Suppressor macrophage (primary cell): Measurements from ENCODE around the gene KLHDC8A.
A peak's percentile ranks its signal among the peaks of the same experiment; 100 is the strongest.
"Not testable (repeated sequence)": the region's sequence is repeated elsewhere in the genome, so short reads cannot be mapped to it uniquely, and the experiment has no call there.

Source experiments
- DNase-seq, 4 experiments: peaks; one replicate each; pipeline ENCODE4 v3.0.0-alpha.2; 2020 to 2022

Gene KLHDC8A

GRCh38 chr1:205371871-205372660 is 15.3 kb upstream of the KLHDC8A start:
- DNase-seq = no peak

GRCh38 chr1:205370780-205371179 is 14.1 kb upstream of the KLHDC8A start:
- DNase-seq = no peak

DNA sequence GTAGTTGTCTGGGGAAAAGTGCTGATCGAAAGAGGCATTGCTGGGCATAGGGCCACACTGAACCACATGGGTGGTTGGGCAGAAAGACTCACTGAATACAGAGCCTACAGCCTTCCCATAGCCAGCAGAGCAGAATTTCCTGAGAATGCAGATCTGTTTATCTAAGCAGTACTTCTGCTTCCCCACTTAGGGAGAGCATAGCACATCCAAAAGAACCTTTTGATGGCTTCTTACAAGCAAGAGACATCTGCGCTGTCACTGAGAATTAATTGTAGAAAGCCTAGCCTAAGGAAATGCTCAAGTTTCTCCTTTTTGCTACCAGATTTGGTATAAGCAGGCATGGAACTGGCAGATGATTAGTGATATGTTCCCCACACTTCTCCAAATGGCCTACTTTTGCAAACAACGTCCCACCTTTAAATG is 13.0 kb upstream of the KLHDC8A start:
- DNase-seq = no peak

- DNase-seq = no peak
These were observed 11.8 kb upstream of the KLHDC8A start for GRCh38 chr1:205368478-205368877.

GRCh38 chr1:205365945-205366463 is 9.3 kb upstream of the KLHDC8A start:
- DNase-seq = no peak

- not testable (repeated sequence) for DNase-seq
These were observed 8.4 kb upstream of the KLHDC8A start for GRCh38 chr1:205365086-205365485.

DNA sequence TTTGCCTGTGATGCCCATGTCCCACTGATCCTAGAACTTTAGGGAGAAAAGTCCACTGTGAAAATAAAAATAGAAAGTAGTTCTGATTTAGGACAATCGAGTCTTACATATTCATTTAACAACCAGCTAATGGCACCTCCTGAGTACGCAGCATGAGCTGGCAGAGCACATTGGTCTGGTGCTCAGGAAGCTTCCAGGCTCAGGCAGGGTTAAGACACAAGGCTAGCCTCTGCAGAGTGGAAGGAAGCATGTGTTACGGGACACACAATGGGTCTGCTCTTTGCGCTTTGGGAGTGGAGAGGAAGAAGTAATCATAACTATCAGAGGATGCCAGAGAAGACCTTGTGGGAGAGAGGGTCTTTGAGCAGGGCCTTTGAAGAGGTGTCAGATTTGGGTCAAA is 4.2 kb upstream of the KLHDC8A start:
- DNase-seq = no peak

- DNase-seq = no peak
These were observed 3.2 kb upstream of the KLHDC8A start for GRCh38 chr1:205359771-205360565.

DNA sequence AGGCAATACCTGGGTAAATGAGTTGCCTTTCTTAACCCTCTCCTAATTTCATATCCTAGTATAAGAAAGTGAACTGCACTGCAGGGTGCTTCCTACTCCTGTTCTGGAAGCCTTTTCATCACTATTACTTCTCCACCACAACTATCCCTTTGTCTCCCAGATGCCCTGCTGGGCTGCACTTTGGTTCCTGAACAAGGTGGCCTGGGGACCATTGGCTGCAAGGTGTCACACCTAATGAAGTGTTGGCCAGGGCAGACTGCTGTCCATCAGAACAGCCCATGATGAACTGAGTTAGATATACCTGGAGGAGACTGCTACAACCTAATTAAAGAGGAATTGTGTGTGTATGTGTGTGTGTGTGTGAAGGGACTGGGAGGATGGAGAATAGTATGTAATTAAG is 1.9 kb upstream of the KLHDC8A start:
- no peak for DNase-seq

- DNase-seq = no peak
These were observed 845 bp upstream of the KLHDC8A start for GRCh38 chr1:205357567-205357966.

DNA sequence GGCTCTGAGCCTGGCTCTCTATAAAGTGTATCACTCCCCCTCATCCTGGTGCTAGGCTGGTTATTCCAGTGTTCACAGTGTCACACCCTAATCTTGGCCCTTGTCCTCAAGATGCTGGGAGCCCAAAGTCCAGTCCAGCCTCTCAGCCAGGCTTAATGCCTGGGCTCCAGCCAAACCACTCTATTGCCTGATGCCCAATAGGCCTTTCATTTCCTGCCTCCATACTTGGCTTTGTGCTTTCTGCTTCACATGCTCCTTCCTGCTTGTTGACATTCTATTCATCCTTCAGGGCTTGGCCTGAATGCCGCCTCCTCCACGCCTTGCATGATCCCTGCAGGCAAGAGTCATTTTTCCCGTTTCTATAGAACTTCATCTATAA is 1.7 kb downstream of the KLHDC8A start:
- no peak for DNase-seq

- peak; percentile 74 to 86 (median 75) for DNase-seq
These were observed 2.3 kb downstream of the KLHDC8A start for GRCh38 chr1:205354259-205355074.

DNA sequence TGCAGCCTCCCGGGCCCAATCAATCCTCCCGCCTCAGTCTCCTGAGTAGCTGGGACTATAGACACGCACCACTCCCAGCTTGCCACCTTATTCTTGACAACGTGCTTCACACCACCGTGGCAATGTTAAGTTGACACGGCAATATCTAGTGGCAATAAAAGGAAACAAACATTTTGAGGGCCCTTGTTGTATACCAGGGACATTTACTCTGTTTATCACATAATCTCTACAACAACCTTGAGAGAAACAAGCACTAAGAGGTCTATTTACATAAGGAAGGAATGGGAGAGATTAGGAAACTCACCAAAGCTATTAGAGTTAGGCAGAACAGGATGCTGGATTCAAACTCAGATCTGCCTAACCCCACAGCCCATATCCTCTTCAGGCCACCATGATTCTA is 3.1 kb downstream of the KLHDC8A start:
- no peak for DNase-seq

DNA sequence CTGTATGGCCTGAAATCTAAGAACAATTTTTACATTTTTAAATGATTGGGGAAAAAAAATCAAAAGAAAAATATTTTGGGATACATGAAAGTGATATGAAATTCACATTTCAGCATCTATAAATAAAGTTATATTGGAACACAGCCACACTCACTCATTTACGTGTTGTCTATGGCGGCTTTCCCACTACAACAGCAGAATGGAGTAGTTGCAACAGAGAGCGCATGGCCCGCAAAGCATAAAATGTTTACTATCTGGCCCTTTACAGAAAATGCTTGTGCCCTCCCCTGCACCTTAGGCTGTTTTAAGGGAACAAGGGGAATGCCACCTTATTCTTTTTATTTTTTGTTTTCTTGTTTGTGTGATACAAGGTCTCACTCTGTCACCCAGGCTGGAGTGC is 3.5 kb downstream of the KLHDC8A start:
- no peak for DNase-seq

DNA sequence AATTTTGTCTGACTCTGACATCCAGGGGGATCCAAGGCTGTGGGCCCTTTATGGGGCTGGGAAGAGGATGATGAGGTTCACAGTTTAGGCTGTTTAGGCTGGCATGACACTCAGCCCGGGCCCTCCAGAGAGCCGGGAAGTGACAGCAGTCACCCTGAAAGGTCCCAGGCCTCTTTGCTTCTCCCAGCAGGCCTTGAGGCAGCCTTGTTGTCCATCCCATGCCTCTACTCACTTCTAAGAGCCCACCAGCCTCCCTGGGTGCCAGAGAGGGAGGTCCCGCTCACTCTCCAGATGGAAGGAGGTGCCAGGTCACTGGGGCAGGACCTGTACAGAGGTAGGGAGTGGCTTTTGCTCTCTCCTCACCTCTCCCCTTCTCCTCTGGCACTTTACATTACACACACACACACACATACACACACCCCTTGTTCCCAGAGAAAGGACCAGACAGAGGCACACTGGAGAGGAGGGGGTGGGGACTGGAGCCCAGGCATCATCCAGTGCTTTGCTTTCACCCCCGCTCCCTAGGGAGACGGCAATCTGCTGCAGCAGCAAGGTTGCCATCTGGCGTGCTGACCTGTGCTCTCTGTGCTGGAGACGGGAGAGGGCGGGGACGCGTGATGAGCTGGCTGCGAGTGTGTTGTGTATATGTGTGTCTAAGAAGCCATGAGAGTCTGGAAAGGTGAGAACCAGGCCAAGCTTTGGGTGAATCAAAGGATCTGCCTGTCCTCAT is 4.6 kb downstream of the KLHDC8A start:
- DNase-seq = no peak

DNA sequence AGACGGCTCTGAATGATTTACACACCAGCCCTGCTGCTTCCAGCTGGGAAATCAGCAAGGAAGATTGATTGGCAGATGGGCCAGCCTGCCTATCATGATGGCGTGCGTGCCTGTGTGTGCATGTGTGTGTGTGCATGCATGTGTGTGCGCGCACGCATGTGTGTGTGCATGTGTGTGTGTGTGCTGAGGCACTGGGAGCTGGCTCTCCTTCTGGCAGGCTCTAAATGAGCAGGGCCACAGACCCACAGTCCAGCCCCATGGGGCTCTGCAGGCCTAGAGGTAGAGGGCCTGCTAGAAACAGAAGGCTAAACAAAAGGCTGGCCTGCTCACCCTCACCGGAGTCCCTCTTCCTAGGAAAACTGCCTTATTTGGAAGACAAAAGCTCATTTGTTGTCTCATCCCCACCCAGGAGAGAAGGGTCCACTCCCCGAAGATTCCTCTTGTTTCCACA is 6.0 kb downstream of the KLHDC8A start:
- DNase-seq = no peak

DNA sequence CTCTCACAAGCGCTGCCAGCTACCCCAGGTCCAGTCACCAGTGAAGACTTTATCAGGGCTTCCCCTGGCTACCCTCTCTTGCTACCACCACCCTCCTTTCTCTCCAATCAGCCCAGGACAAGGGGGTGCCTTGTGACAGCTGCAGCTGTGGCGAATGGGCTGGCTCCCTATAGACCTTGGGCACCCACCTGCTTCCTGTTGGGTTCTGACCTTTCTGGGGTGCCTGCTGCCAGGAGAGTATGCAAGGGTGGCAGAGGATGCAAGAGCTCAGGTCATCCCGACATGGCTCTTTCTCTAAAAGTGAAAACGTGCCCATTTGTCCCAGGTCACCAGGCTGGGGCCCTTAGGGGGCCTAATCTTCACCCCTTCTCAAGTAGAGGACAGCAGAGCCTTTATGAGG is 6.6 kb downstream of the KLHDC8A start:
- DNase-seq = no peak

DNA sequence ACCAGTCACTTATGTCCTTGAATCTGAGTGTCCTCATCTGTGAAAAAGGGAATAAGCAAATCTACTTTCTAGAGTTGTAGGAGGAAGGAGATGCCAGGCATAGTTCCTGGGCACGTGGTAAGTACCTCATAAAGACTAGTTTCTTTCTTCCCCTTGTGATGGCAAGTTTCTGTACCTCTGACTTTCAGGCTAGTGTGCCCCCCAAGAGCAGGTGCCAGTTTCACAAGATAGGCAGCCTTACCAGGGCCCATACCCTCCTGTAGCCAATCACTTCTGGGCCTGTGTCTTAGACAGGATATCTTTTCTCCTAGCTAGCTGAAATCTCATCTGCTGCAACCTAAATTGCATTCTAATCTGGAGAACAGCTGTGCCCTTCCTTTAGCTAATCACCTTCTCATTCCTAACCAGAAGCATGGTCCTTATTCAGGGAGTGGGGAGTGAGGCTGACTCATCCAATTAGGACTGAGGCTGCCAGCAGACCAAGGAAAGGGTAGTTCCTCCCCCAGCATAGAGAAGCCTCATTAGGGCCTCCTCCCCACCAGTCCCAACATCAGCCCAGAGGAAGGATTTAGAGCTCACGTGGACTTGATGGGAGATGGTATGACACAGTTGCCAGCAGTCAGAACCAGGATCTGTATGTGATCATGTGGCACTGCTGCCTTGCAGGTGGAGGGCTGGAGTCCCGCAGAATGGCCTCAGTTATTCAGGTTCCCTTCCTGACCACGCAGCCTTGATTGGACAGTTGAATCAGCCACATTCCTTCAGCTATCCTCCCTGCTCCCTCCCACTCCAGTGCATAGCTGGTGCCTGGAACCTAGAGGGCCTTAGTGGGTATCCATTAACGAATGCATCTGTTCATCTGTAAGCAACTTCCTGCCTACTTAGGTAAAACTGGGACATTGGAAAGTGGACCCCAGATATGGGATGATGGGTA is 7.9 kb downstream of the KLHDC8A start:
- peak in 3 of 4 experiments; percentile 17 to 20 (median 19) for DNase-seq

GRCh38 chr1:205346956-205347574 is 9.7 kb downstream of the KLHDC8A start:
- no peak for DNase-seq

DNA sequence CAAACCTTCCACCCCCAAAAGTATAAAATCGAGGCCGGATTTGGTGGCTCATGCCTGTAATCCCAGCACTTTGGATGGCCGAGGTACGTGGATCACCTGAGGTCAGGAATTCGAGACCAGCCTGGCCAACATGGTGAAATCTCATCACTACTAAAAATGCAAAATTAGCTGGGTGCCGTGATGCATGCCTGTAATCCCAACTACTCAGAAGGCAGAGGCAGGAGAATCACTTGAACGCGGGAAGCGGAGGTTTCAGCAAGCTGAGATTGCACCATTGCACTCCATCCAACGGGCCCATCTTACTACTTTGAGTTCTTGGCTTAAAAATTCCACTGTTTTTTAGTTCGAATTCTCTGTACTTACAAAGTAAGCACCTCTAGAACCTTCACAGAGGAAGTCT is 11.0 kb downstream of the KLHDC8A start:
- DNase-seq = no peak
